Liver (tissue), 3 donors: ENCODE measurements around the gene EML6.

Source experiments
- GABPA ChIP-seq, 2 donors: IDR thresholded peaks in 1 of 2; conservative IDR thresholded peaks in 1 of 2; 2 replicates each; pipeline ENCODE4 v1.6.1; 2016; ENCODE audit warnings: antibody characterized with exemption in 2 of 2, mild to moderate bottlenecking in 1 of 2, moderate library complexity in 1 of 2
- JUND ChIP-seq, 2 donors: IDR thresholded peaks; 2 replicates each; pipeline ENCODE4 v1.6.1; 2016; ENCODE audit warnings: antibody characterized with exemption in 2 of 2
- MAX ChIP-seq: IDR thresholded peaks from 2 replicates; pipeline ENCODE4 v1.6.1; 2016; ENCODE audit warnings: antibody characterized with exemption
- NR2F2 ChIP-seq: IDR thresholded peaks from 2 replicates; pipeline ENCODE4 v1.6.1; 2016; ENCODE audit warnings: antibody characterized with exemption
- REST ChIP-seq: IDR thresholded peaks from 2 replicates; pipeline ENCODE4 v1.6.1; 2016; ENCODE audit warnings: antibody characterized with exemption, mild to moderate bottlenecking
- SP1 ChIP-seq: IDR thresholded peaks from 2 replicates; pipeline ENCODE4 v1.6.1; 2018; ENCODE audit warnings: antibody characterized with exemption, mild to moderate bottlenecking
- TAF1 ChIP-seq: conservative IDR thresholded peaks from 2 replicates; pipeline ENCODE4 v1.6.1; 2016; ENCODE audit warnings: antibody characterized with exemption, mild to moderate bottlenecking
- YY1 ChIP-seq: IDR thresholded peaks from 2 replicates; pipeline ENCODE4 v1.6.1; 2016; ENCODE audit warnings: antibody characterized with exemption, mild to moderate bottlenecking
- ZBTB33 ChIP-seq: IDR thresholded peaks from 2 replicates; pipeline ENCODE4 v1.6.1; 2016; ENCODE audit warnings: antibody characterized with exemption
- TF ChIP-seq, protein P1 (sequence below): fragments of 150-350 bp; IDR thresholded peaks from 2 replicates; pipeline ENCODE4 v1.5.1; 2017; ENCODE audit warnings: improper control_type of control experiment, low read depth, low read length; ENCODE audit not compliant: missing input control
- donor health status: healthy.
- donor health status: healthy.

DNA sequence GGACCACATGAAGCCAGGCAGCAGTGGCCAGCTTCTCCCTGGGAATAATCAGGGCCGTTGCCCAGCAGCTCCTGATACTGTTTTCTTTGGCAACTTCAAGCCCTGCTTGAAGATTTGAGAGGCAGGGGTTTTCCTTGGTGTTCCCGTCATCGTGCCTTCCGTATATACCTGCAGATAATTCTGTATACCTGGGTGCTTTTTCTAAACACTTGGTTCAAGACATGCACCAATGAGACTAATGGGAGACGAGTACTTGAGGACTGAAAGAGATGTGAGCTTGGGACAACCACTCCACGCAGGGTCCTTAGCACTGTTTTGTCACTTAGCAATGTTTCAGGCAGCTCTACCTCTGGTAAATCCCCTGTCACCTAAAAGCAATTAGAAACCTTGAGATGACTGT, 208.0 kb downstream of the EML6 start:
- TF ChIP-seq REST (no peak), SP1 (no peak), MAX (no peak), GABPA (IDR thresholded peaks at IDR 0.05 in 1 of 2, conservative IDR thresholded peaks at IDR 0.05 in 1 of 2) (no peak), YY1 (no peak), JUND (IDR thresholded peaks at IDR 0.05) (no peak), ZBTB33 (no peak), NR2F2 (no peak), TAF1 (no peak)
- TF ChIP-seq, protein P1, sequence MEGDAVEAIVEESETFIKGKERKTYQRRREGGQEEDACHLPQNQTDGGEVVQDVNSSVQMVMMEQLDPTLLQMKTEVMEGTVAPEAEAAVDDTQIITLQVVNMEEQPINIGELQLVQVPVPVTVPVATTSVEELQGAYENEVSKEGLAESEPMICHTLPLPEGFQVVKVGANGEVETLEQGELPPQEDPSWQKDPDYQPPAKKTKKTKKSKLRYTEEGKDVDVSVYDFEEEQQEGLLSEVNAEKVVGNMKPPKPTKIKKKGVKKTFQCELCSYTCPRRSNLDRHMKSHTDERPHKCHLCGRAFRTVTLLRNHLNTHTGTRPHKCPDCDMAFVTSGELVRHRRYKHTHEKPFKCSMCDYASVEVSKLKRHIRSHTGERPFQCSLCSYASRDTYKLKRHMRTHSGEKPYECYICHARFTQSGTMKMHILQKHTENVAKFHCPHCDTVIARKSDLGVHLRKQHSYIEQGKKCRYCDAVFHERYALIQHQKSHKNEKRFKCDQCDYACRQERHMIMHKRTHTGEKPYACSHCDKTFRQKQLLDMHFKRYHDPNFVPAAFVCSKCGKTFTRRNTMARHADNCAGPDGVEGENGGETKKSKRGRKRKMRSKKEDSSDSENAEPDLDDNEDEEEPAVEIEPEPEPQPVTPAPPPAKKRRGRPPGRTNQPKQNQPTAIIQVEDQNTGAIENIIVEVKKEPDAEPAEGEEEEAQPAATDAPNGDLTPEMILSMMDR: no peak
